ENCODE measurements around the gene RPS27L. TPM values are rescaled to one million over a fixed set of nuclear protein-coding genes. Genes with fewer than 3 reads are reported as not detected.

The RPS27L gene
- total and polyA plus RNA-seq, 9 of the 15 experiments (the other 6 are each of a cell fraction or from before 2014, with no cell fraction given): 72.2 to 382 (median 116) TPM

Other genes with a start within 250 kb of the RPS27L start
- gene TPM1, start 114.7 kb downstream of the RPS27L start, total RNA-seq (2014; rRNA removed): 49.9 and 52.9 TPM in 2 replicates
- gene TPM1, start 114.7 kb downstream of the RPS27L start, total RNA-seq (2014; rRNA removed; fragmentation: Illumina TruSeq; extraction: Trizol): 49.2 and 51.0 TPM in 2 replicates
- gene TPM1, start 114.7 kb downstream of the RPS27L start, total RNA-seq (2015; rRNA removed; fragmentation: Illumina TruSeq; extraction: Trizol): 42.0 and 43.1 TPM in 2 replicates
- gene TPM1, start 114.7 kb downstream of the RPS27L start, total RNA-seq (2021): 37.2 and 38.5 TPM in 2 replicates
- gene TPM1, start 114.7 kb downstream of the RPS27L start, polyA plus RNA-seq (2011; rRNA removed): 36.0 and 42.1 TPM in 2 replicates
- 40.0 and 49.5 TPM in 2 replicates for gene TPM1, start 114.7 kb downstream of the RPS27L start, polyA plus RNA-seq (2014; fragmentation: Illumina TruSeq; extraction: Trizol)
- 10 to 100 TPM in 1 of 2 experiments, 1 to 10 TPM in 1; 8.1 to 11.1 TPM for gene TPM1, start 114.7 kb downstream of the RPS27L start, polyA plus RNA-seq (2014; fragmentation: Nextera tagmentation; extraction: Ambion mirVana)
- 53.9 and 54.5 TPM in 2 replicates for gene TPM1, start 114.7 kb downstream of the RPS27L start, polyA plus RNA-seq (2014; rRNA removed)
- 6.1 and 9.5 TPM in 2 replicates for gene LACTB, start 35.6 kb downstream of the RPS27L start, total RNA-seq (2014; rRNA removed)
- gene LACTB, start 35.6 kb downstream of the RPS27L start, total RNA-seq (2014; rRNA removed; fragmentation: Illumina TruSeq; extraction: Trizol): 14.7 and 19.7 TPM in 2 replicates
- gene LACTB, start 35.6 kb downstream of the RPS27L start, total RNA-seq (2015; rRNA removed; fragmentation: Illumina TruSeq; extraction: Trizol): 13.1 and 15.5 TPM in 2 replicates
- gene LACTB, start 35.6 kb downstream of the RPS27L start, total RNA-seq (2021): 7.0 and 8.4 TPM in 2 replicates
- 11.3 and 12.4 TPM in 2 replicates for gene LACTB, start 35.6 kb downstream of the RPS27L start, polyA plus RNA-seq (2011; rRNA removed)
- gene LACTB, start 35.6 kb downstream of the RPS27L start, polyA plus RNA-seq (2014; fragmentation: Illumina TruSeq; extraction: Trizol): 8.2 and 14.6 TPM in 2 replicates
- 1 to 10 TPM; 3.1 to 4.0 TPM for gene LACTB, start 35.6 kb downstream of the RPS27L start, polyA plus RNA-seq (2014; fragmentation: Nextera tagmentation; extraction: Ambion mirVana)
- 8.3 and 9.8 TPM in 2 replicates for gene LACTB, start 35.6 kb downstream of the RPS27L start, polyA plus RNA-seq (2014; rRNA removed)
- 23.6 and 24.6 TPM in 2 replicates for gene RAB8B, start 32.1 kb upstream of the RPS27L start, total RNA-seq (2014; rRNA removed)
- 28.9 and 33.9 TPM in 2 replicates for gene RAB8B, start 32.1 kb upstream of the RPS27L start, total RNA-seq (2014; rRNA removed; fragmentation: Illumina TruSeq; extraction: Trizol)
- 30.8 and 32.1 TPM in 2 replicates for gene RAB8B, start 32.1 kb upstream of the RPS27L start, total RNA-seq (2015; rRNA removed; fragmentation: Illumina TruSeq; extraction: Trizol)
- 24.2 and 27.3 TPM in 2 replicates for gene RAB8B, start 32.1 kb upstream of the RPS27L start, total RNA-seq (2021)
- 13.2 and 21.5 TPM in 2 replicates for gene RAB8B, start 32.1 kb upstream of the RPS27L start, polyA plus RNA-seq (2011; rRNA removed)
- 20.5 and 30.0 TPM in 2 replicates for gene RAB8B, start 32.1 kb upstream of the RPS27L start, polyA plus RNA-seq (2014; fragmentation: Illumina TruSeq; extraction: Trizol)
- gene RAB8B, start 32.1 kb upstream of the RPS27L start, polyA plus RNA-seq (2014; fragmentation: Nextera tagmentation; extraction: Ambion mirVana): 10 to 100 TPM in 1 of 2 experiments, 1 to 10 TPM in 1; 7.8 to 12.1 TPM
- 17.4 and 17.6 TPM in 2 replicates for gene RAB8B, start 32.1 kb upstream of the RPS27L start, polyA plus RNA-seq (2014; rRNA removed)
- gene APH1B, start 120.1 kb upstream of the RPS27L start, total RNA-seq (2014; rRNA removed): 4.9 and 5.1 TPM in 2 replicates
- gene APH1B, start 120.1 kb upstream of the RPS27L start, total RNA-seq (2014; rRNA removed; fragmentation: Illumina TruSeq; extraction: Trizol): 9.0 and 9.1 TPM in 2 replicates
- gene APH1B, start 120.1 kb upstream of the RPS27L start, total RNA-seq (2015; rRNA removed; fragmentation: Illumina TruSeq; extraction: Trizol): 8.9 and 9.6 TPM in 2 replicates
- 9.7 and 10.6 TPM in 2 replicates for gene APH1B, start 120.1 kb upstream of the RPS27L start, total RNA-seq (2021)
- 4.8 and 7.0 TPM in 2 replicates for gene APH1B, start 120.1 kb upstream of the RPS27L start, polyA plus RNA-seq (2011; rRNA removed)
- gene APH1B, start 120.1 kb upstream of the RPS27L start, polyA plus RNA-seq (2014; fragmentation: Illumina TruSeq; extraction: Trizol): 6.1 and 6.9 TPM in 2 replicates
- gene APH1B, start 120.1 kb upstream of the RPS27L start, polyA plus RNA-seq (2014; fragmentation: Nextera tagmentation; extraction: Ambion mirVana): 1 to 10 TPM; 7.0 to 8.7 TPM
- gene APH1B, start 120.1 kb upstream of the RPS27L start, polyA plus RNA-seq (2014; rRNA removed): 6.8 and 7.3 TPM in 2 replicates
- gene CA12, start 224.4 kb upstream of the RPS27L start, total RNA-seq (2014; rRNA removed): 0.16 and 0.18 TPM in 2 replicates
- gene CA12, start 224.4 kb upstream of the RPS27L start, total RNA-seq (2014; rRNA removed; fragmentation: Illumina TruSeq; extraction: Trizol): 0.07 and 0.13 TPM in 2 replicates
- 0.22 and 0.23 TPM in 2 replicates for gene CA12, start 224.4 kb upstream of the RPS27L start, total RNA-seq (2015; rRNA removed; fragmentation: Illumina TruSeq; extraction: Trizol)
- gene CA12, start 224.4 kb upstream of the RPS27L start, total RNA-seq (2021): 0.07 and 0.09 TPM in 2 replicates
- 0.01 and 0.05 TPM in 2 replicates for gene CA12, start 224.4 kb upstream of the RPS27L start, polyA plus RNA-seq (2011; rRNA removed)
- 0.19 and 0.47 TPM in 2 replicates for gene CA12, start 224.4 kb upstream of the RPS27L start, polyA plus RNA-seq (2014; fragmentation: Illumina TruSeq; extraction: Trizol)
- gene CA12, start 224.4 kb upstream of the RPS27L start, polyA plus RNA-seq (2014; fragmentation: Nextera tagmentation; extraction: Ambion mirVana): under 1 TPM in 1 of 2 experiments, not detected in 1; 0.11 TPM
- 0.78 and 0.89 TPM in 2 replicates for gene CA12, start 224.4 kb upstream of the RPS27L start, polyA plus RNA-seq (2014; rRNA removed)

Data from K562 (cell line).